HEK293T (cell line): Measurements from ENCODE around the gene SP6.

Source experiments
- CTCF ChIA-PET: fragments of 350-600 bp; formaldehyde crosslinking; extraction: SDS; loops from one replicate; lab custom pipeline; 2021; ENCODE audit warnings: antibody characterized with exemption, inconsistent platforms; lab: Yijun Ruan, JAX
- POLR2A ChIA-PET: fragments of 350-600 bp; formaldehyde crosslinking; extraction: SDS; loops from one replicate; lab custom pipeline; 2020; ENCODE audit warnings: antibody characterized with exemption, inconsistent platforms; lab: Yijun Ruan, JAX
- DNase-seq: peaks from one replicate; pipeline ENCODE4 v3.0.0; 2012; ENCODE audit warnings: mixed read lengths; ENCODE audit errors: extremely low spot score
- ARNT ChIP-seq: fragments of 450-650 bp; IDR thresholded peaks from 2 replicates; pipeline ENCODE4 v1.6.1; 2017; ENCODE audit warnings: mild to moderate bottlenecking
- BHLHE40 ChIP-seq: fragments of 450-650 bp; IDR thresholded peaks from 2 replicates; pipeline ENCODE4 v1.6.1; 2016; ENCODE audit warnings: mild to moderate bottlenecking, moderate library complexity, borderline replicate concordance
- CTBP1 ChIP-seq: fragments of 450-650 bp; IDR thresholded peaks from 2 replicates; pipeline ENCODE4 v1.6.1; 2016; ENCODE audit warnings: borderline replicate concordance
- ELF4 ChIP-seq: fragments of 450-650 bp; IDR thresholded peaks from 2 replicates; pipeline ENCODE4 v1.6.1; 2017; ENCODE audit warnings: antibody characterized with exemption
- FOXA1 ChIP-seq: fragments of 450-650 bp; IDR thresholded peaks from 2 replicates; pipeline ENCODE4 v1.6.1; 2016; ENCODE audit warnings: mild to moderate bottlenecking
- FOXK2 ChIP-seq: fragments of 450-650 bp; IDR thresholded peaks from 2 replicates; pipeline ENCODE4 v1.6.1; 2016; ENCODE audit warnings: mild to moderate bottlenecking
- FOXM1 ChIP-seq: fragments of 450-650 bp; IDR thresholded peaks from 2 replicates; pipeline ENCODE4 v1.6.1; 2017; ENCODE audit warnings: mild to moderate bottlenecking, borderline replicate concordance
- HDGF ChIP-seq: fragments of 450-650 bp; IDR thresholded peaks from 2 replicates; pipeline ENCODE4 v1.6.1; 2017; ENCODE audit warnings: antibody characterized with exemption, borderline replicate concordance
- L3MBTL2 ChIP-seq: fragments of 450-650 bp; conservative IDR thresholded peaks from 2 replicates; pipeline ENCODE4 v1.6.1; 2016; ENCODE audit warnings: mild to moderate bottlenecking
- LEF1 ChIP-seq: fragments of 450-650 bp; IDR thresholded peaks from 2 replicates; pipeline ENCODE4 v1.6.1; 2017; ENCODE audit warnings: mild to moderate bottlenecking, borderline replicate concordance
- NFRKB ChIP-seq: fragments of 450-650 bp; IDR thresholded peaks from 2 replicates; pipeline ENCODE4 v1.6.1; 2016; ENCODE audit warnings: mild to moderate bottlenecking, moderate library complexity
- PKNOX1 ChIP-seq: fragments of 450-650 bp; IDR thresholded peaks from 2 replicates; pipeline ENCODE4 v1.6.1; 2016
- SP1 ChIP-seq: fragments of 450-650 bp; IDR thresholded peaks from 2 replicates; pipeline ENCODE4 v1.6.1; 2017
- SUZ12 ChIP-seq: fragments of 450-650 bp; IDR thresholded peaks from 2 replicates; pipeline ENCODE4 v1.6.1; 2016; ENCODE audit warnings: mild to moderate bottlenecking
- TARDBP ChIP-seq: fragments of 450-650 bp; IDR thresholded peaks from 2 replicates; pipeline ENCODE4 v1.6.1; 2016
- ZNF384 ChIP-seq: fragments of 450-650 bp; IDR thresholded peaks from 2 replicates; pipeline ENCODE4 v1.6.1; 2016

The SP6 gene

GRCh38 chr17:47866941-47867340 lies 16.0 kb upstream of the SP6 start:
- no peak for DNase-seq
- ChIA-PET CTCF (no interaction called here), POLR2A (no interaction called here)
- TF ChIP-seq ZNF384 (no peak), NFRKB (no peak), BHLHE40 (no peak), ELF4 (no peak), SUZ12 (no peak), FOXK2 (no peak), L3MBTL2 (no peak), ARNT (no peak), SP1 (no peak), TARDBP (no peak), FOXM1 (no peak), FOXA1 (no peak), PKNOX1 (no peak), LEF1 (no peak), HDGF (no peak), CTBP1 (no peak)

GRCh38 chr17:47864791-47865216 lies 13.8 kb upstream of the SP6 start:
- no peak for DNase-seq
- POLR2A ChIA-PET = interaction anchor here (0.7 kb wide), 1 partner anchor 13 kb away, joined by 3 read pairs; no protein-coding TSS in a partner anchor
- TF ChIP-seq TARDBP = no peak
- CTCF ChIA-PET = interaction anchor here (1.5 kb wide), 1 partner anchor 16 kb away, joined by 4 read pairs; no protein-coding TSS in a partner anchor

- ChIA-PET CTCF (interaction anchor here (0.6 to 1.0 kb wide), 2 partner anchors 11 to 681 kb away, joined by 3 read pairs; no protein-coding TSS in a partner anchor), POLR2A (interaction anchor here (1.1 to 1.2 kb wide), 2 partner anchors 11 to 33 kb away, joined by 3 to 4 read pairs; partner anchors contain the start of gene SP6)
- TF ChIP-seq TARDBP = no peak
- TF ChIP-seq ZNF384 = no peak
- TF ChIP-seq CTBP1 = no peak
- no peak for TF ChIP-seq SP1
- TF ChIP-seq LEF1 = no peak
- no peak for TF ChIP-seq FOXM1
- no peak for TF ChIP-seq L3MBTL2
- no peak for TF ChIP-seq ARNT
- TF ChIP-seq BHLHE40 = no peak
- TF ChIP-seq FOXK2 = no peak
- TF ChIP-seq NFRKB = no peak
- TF ChIP-seq PKNOX1 = no peak
- TF ChIP-seq FOXA1 = no peak
- no peak for TF ChIP-seq ELF4
- DNase-seq = no peak
Observed at GRCh38 chr17:47862621-47863440, 11.9 kb upstream of the SP6 start.

- ChIA-PET POLR2A (interaction anchor here (0.8 kb wide), 1 partner anchor 35 kb away, joined by 3 read pairs; the partner anchor contains the start of gene SP2), CTCF (no interaction called here)
- no peak for DNase-seq
- no peak for TF ChIP-seq ZNF384
- no peak for TF ChIP-seq L3MBTL2
- no peak for TF ChIP-seq SP1
- no peak for TF ChIP-seq HDGF
- no peak for TF ChIP-seq CTBP1
- no peak for TF ChIP-seq BHLHE40
- no peak for TF ChIP-seq FOXK2
- no peak for TF ChIP-seq PKNOX1
- no peak for TF ChIP-seq LEF1
- TF ChIP-seq FOXA1 = no peak
- TF ChIP-seq ELF4 = no peak
- no peak for TF ChIP-seq FOXM1
- no peak for TF ChIP-seq NFRKB
- TF ChIP-seq TARDBP = no peak
- TF ChIP-seq ARNT = no peak
- TF ChIP-seq SUZ12 = no peak
Observed at GRCh38 chr17:47860386-47860785, 9.4 kb upstream of the SP6 start.

- TF ChIP-seq FOXK2 = no peak
- POLR2A ChIA-PET = interaction anchor here (0.7 to 1.3 kb wide), 3 partner anchors 8 to 26 kb away, joined by 3 read pairs; partner anchors contain the start of genes LRRC46 and MRPL10
- no peak for DNase-seq
- CTCF ChIA-PET = interaction anchor here (1.0 to 1.5 kb wide), 3 partner anchors 11 to 16 kb away, joined by 3 to 4 read pairs (median 4); no protein-coding TSS in a partner anchor
Observed at GRCh38 chr17:47857551-47858455, 6.8 kb upstream of the SP6 start.
